Measurements from ENCODE around the gene TRPM1. TPM values are rescaled to one million over a fixed set of nuclear protein-coding genes. Genes with fewer than 3 reads are reported as not detected.

TRPM1 gene
- total and polyA plus RNA-seq, 7 donors: 0.03 TPM; not detected in 6

GRCh38 chr15:31049111-31049510, 52.4 kb downstream of the TRPM1 start:
- intact Hi-C loops (cut with DNase I): loop anchor here in 1 of 2 donors (5.0 kb wide), 1 partner anchor 53 kb away; the partner anchor contains the start of gene TRPM1
- no peaks in the 10 kb centered on the region for H3K27me3 ChIP-seq (ENCODE audit: insufficient read depth in 3 of 3, low read length in 2 of 3)
- no peak for ATAC-seq

GRCh38 chr15:31047437-31047836, 54.1 kb downstream of the TRPM1 start:
- H3K9me3 ChIP-seq: no peaks in the 10 kb centered on the region
- 77 to 83% (median 78%) methylated on average over 8 of the region's 8 CpGs for WGBS, 3 donors
- H3K4me3 ChIP-seq: no peak overlapping the region
- no peak for DNase-seq
- H3K36me3 ChIP-seq (ENCODE audit: insufficient read depth in 1 of 2, low read depth in 1 of 2): no peaks in the 10 kb centered on the region
- ATAC-seq: no peak
- no peak for TF ChIP-seq CTCF (IDR thresholded peaks at IDR 0.05)
- H3K27ac ChIP-seq: no peak overlapping the region
- H3K27me3 ChIP-seq (ENCODE audit: insufficient read depth in 3 of 3, low read length in 2 of 3): no peaks in the 10 kb centered on the region
- no peaks in the 10 kb centered on the region for H3K4me1 ChIP-seq
- intact Hi-C loops (cut with DNase I): loop anchor here in 1 of 2 donors (5.0 kb wide), 1 partner anchor 55 kb away; the partner anchor contains the start of gene TRPM1

More at GRCh38 chr15:31049111-31049510, 52.4 kb downstream of the TRPM1 start:
- DNase-seq: no peak
- Histone ChIP-seq H3K9me3 (no peaks in the 10 kb centered on the region), H3K27ac (no peak overlapping the region), H3K4me1 (no peaks in the 10 kb centered on the region), H3K4me3 (no peak overlapping the region), H3K36me3 (ENCODE audit: insufficient read depth in 1 of 2, low read depth in 1 of 2) (no peaks in the 10 kb centered on the region)
- no peak for TF ChIP-seq CTCF (IDR thresholded peaks at IDR 0.05)
- WGBS, 3 donors: 78 to 86% (median 80%) methylated on average over 10 of the region's 10 CpGs

GRCh38 chr15:31046759-31047359, 54.7 kb downstream of the TRPM1 start:
- Histone ChIP-seq H3K4me1 (no peaks in the 10 kb centered on the region), H3K27me3 (ENCODE audit: insufficient read depth in 3 of 3, low read length in 2 of 3) (no peaks in the 10 kb centered on the region), H3K9me3 (no peaks in the 10 kb centered on the region), H3K36me3 (ENCODE audit: insufficient read depth in 1 of 2, low read depth in 1 of 2) (no peaks in the 10 kb centered on the region), H3K4me3 (no peak overlapping the region), H3K27ac (no peak overlapping the region)
- no peak for ATAC-seq
- TF ChIP-seq CTCF (IDR thresholded peaks at IDR 0.05): no peak
- 75 to 82% (median 75%) methylated on average over 19 of the region's 19 CpGs for WGBS, 3 donors
- DNase-seq: no peak
- intact Hi-C loops (cut with DNase I): loop anchor here in 1 of 2 donors (5.0 kb wide), 1 partner anchor 55 kb away; the partner anchor contains the start of gene TRPM1

- H3K4me1 ChIP-seq: no peaks in the 10 kb centered on the region
- ATAC-seq (no peak), DNase-seq (no peak)
- intact Hi-C loops (cut with DNase I): loop anchor here in 1 of 2 donors (5.0 kb wide), 1 partner anchor 57 kb away; the partner anchor contains the start of gene TRPM1
- WGBS, 3 donors: 79 to 86% (median 85%) methylated on average over 3 of the region's 3 CpGs
- no peak overlapping the region for H3K4me3 ChIP-seq
- TF ChIP-seq CTCF (IDR thresholded peaks at IDR 0.05): no peak
- H3K27me3 ChIP-seq (ENCODE audit: insufficient read depth in 3 of 3, low read length in 2 of 3): peaks cover 0 to 3% (median 0%) of the 10 kb centered on the region in 3 donors
- no peak overlapping the region for H3K27ac ChIP-seq
- no peaks in the 10 kb centered on the region for H3K36me3 ChIP-seq (ENCODE audit: insufficient read depth in 1 of 2, low read depth in 1 of 2)
- H3K9me3 ChIP-seq: no peaks in the 10 kb centered on the region
Observed at GRCh38 chr15:31045606-31046005, 55.9 kb downstream of the TRPM1 start.
